ENCODE measurements around the gene RBM8A. TPM values are rescaled to one million over a fixed set of nuclear protein-coding genes. Genes with fewer than 3 reads are reported as not detected.

RBM8A gene
- total and polyA plus RNA-seq, 4 donors = 48.8 to 66.2 (median 57.5) TPM

DNA sequence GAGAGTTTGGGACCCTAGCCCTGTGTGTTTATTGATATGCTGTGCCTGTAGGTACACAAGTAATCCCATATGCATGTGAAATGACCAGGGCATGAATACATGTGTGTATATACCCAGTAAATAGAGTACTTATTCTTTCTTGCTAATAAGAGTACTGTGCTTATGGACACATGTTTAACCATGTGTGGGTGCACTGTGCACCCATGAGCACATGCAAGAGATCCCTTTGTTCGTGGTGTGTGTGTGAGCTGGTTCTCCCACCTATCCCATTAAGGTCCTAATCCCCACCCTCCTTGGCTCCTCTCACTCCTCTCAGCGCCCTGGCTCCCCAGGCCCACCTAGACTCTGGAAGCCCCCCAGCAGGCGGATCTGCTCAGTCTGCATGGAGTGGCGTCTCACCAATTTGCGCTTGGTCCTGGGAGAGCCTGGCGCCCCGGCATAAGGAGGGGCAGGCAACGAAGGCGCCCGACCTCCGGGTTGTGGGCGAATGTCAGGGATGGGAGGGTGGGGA, 32.7 kb upstream of the RBM8A start:
- no peaks in the 10 kb centered on the region for H3K9me3 ChIP-seq (ENCODE audit: control insufficient read depth in 4 of 4, low read length in 3 of 4)
- no peaks in the 10 kb centered on the region for H3K36me3 ChIP-seq (ENCODE audit: control insufficient read depth in 4 of 4, insufficient read depth in 3 of 4, low read depth in 1 of 4, low read length in 3 of 4)
- DNase-seq (ENCODE audit: low spot score) = no peak
- 11% methylated on average over 12 of the region's 12 CpGs for WGBS
- no peaks in the 10 kb centered on the region for H3K27me3 ChIP-seq (ENCODE audit: control insufficient read depth in 4 of 4, insufficient read depth in 4 of 4, low read length in 3 of 4)
- peak overlapping the region; percentile 56 to 71 (median 62) for H3K4me3 ChIP-seq (ENCODE audit: low read depth in 1 of 3, low read length in 3 of 3)
- H3K4me1 ChIP-seq (ENCODE audit: control insufficient read depth in 4 of 4, insufficient read depth in 4 of 4, low read length in 3 of 4) = peaks cover 13 to 76% (median 54%) of the 10 kb centered on the region in 4 donors
- TF ChIP-seq JUND (IDR thresholded peaks at IDR 0.05) (no peak), RXRA (IDR thresholded peaks at IDR 0.05) (no peak)
- TF ChIP-seq, protein P1, sequence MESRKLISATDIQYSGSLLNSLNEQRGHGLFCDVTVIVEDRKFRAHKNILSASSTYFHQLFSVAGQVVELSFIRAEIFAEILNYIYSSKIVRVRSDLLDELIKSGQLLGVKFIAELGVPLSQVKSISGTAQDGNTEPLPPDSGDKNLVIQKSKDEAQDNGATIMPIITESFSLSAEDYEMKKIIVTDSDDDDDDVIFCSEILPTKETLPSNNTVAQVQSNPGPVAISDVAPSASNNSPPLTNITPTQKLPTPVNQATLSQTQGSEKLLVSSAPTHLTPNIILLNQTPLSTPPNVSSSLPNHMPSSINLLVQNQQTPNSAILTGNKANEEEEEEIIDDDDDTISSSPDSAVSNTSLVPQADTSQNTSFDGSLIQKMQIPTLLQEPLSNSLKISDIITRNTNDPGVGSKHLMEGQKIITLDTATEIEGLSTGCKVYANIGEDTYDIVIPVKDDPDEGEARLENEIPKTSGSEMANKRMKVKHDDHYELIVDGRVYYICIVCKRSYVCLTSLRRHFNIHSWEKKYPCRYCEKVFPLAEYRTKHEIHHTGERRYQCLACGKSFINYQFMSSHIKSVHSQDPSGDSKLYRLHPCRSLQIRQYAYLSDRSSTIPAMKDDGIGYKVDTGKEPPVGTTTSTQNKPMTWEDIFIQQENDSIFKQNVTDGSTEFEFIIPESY (IDR thresholded peaks at IDR 0.05) = no peak
- TF ChIP-seq, protein P2, sequence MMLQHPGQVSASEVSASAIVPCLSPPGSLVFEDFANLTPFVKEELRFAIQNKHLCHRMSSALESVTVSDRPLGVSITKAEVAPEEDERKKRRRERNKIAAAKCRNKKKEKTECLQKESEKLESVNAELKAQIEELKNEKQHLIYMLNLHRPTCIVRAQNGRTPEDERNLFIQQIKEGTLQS (IDR thresholded peaks at IDR 0.05) = no peak
- TF ChIP-seq, protein P3, sequence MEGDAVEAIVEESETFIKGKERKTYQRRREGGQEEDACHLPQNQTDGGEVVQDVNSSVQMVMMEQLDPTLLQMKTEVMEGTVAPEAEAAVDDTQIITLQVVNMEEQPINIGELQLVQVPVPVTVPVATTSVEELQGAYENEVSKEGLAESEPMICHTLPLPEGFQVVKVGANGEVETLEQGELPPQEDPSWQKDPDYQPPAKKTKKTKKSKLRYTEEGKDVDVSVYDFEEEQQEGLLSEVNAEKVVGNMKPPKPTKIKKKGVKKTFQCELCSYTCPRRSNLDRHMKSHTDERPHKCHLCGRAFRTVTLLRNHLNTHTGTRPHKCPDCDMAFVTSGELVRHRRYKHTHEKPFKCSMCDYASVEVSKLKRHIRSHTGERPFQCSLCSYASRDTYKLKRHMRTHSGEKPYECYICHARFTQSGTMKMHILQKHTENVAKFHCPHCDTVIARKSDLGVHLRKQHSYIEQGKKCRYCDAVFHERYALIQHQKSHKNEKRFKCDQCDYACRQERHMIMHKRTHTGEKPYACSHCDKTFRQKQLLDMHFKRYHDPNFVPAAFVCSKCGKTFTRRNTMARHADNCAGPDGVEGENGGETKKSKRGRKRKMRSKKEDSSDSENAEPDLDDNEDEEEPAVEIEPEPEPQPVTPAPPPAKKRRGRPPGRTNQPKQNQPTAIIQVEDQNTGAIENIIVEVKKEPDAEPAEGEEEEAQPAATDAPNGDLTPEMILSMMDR (IDR thresholded peaks at IDR 0.05; ENCODE audit: low read depth, low read length, missing input control) = no peak
- TF ChIP-seq, protein P4, sequence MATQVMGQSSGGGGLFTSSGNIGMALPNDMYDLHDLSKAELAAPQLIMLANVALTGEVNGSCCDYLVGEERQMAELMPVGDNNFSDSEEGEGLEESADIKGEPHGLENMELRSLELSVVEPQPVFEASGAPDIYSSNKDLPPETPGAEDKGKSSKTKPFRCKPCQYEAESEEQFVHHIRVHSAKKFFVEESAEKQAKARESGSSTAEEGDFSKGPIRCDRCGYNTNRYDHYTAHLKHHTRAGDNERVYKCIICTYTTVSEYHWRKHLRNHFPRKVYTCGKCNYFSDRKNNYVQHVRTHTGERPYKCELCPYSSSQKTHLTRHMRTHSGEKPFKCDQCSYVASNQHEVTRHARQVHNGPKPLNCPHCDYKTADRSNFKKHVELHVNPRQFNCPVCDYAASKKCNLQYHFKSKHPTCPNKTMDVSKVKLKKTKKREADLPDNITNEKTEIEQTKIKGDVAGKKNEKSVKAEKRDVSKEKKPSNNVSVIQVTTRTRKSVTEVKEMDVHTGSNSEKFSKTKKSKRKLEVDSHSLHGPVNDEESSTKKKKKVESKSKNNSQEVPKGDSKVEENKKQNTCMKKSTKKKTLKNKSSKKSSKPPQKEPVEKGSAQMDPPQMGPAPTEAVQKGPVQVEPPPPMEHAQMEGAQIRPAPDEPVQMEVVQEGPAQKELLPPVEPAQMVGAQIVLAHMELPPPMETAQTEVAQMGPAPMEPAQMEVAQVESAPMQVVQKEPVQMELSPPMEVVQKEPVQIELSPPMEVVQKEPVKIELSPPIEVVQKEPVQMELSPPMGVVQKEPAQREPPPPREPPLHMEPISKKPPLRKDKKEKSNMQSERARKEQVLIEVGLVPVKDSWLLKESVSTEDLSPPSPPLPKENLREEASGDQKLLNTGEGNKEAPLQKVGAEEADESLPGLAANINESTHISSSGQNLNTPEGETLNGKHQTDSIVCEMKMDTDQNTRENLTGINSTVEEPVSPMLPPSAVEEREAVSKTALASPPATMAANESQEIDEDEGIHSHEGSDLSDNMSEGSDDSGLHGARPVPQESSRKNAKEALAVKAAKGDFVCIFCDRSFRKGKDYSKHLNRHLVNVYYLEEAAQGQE (IDR thresholded peaks at IDR 0.05) = no peak
- peak overlapping the region; percentile 39 to 86 for H3K27ac ChIP-seq (ENCODE audit: low read depth in 1 of 2, low read length in 2 of 2)
- no peak overlapping the region for H3K9ac ChIP-seq (ENCODE audit: low read depth in 1 of 2, low read length in 2 of 2)

GRCh38 chr1:145959333-145959732, 32.0 kb upstream of the RBM8A start:
- H3K9me3 ChIP-seq (ENCODE audit: control insufficient read depth in 4 of 4, low read length in 3 of 4) = no peaks in the 10 kb centered on the region
- H3K27ac ChIP-seq (ENCODE audit: low read depth in 1 of 2, low read length in 2 of 2) = no peak overlapping the region
- no peaks in the 10 kb centered on the region for H3K36me3 ChIP-seq (ENCODE audit: control insufficient read depth in 4 of 4, insufficient read depth in 3 of 4, low read depth in 1 of 4, low read length in 3 of 4)
- H3K4me3 ChIP-seq (ENCODE audit: low read depth in 1 of 3, low read length in 3 of 3) = no peak overlapping the region
- H3K9ac ChIP-seq (ENCODE audit: low read depth in 1 of 2, low read length in 2 of 2) = no peak overlapping the region
- H3K4me1 ChIP-seq (ENCODE audit: control insufficient read depth in 4 of 4, insufficient read depth in 4 of 4, low read length in 3 of 4) = peaks cover 13 to 79% (median 59%) of the 10 kb centered on the region in 4 donors
- H3K27me3 ChIP-seq (ENCODE audit: control insufficient read depth in 4 of 4, insufficient read depth in 4 of 4, low read length in 3 of 4) = no peaks in the 10 kb centered on the region
- no peak for DNase-seq (ENCODE audit: low spot score)
- TF ChIP-seq NR2F2 (IDR thresholded peaks at IDR 0.05) (no peak), JUND (IDR thresholded peaks at IDR 0.05) (no peak), FOXA2 (IDR thresholded peaks at IDR 0.05) (no peak), YY1 (IDR thresholded peaks at IDR 0.05) (no peak), EGR1 (IDR thresholded peaks at IDR 0.05; ENCODE audit: low read depth in 2 of 2) (no peak), TAF1 (conservative IDR thresholded peaks at IDR 0.05) (no peak), FOXA1 (IDR thresholded peaks at IDR 0.05) (no peak), RXRA (IDR thresholded peaks at IDR 0.05) (no peak), MAX (IDR thresholded peaks at IDR 0.05) (no peak), HNF4G (IDR thresholded peaks at IDR 0.05) (no peak), HNF4A (conservative IDR thresholded peaks at IDR 0.05) (no peak), SP1 (IDR thresholded peaks at IDR 0.05) (no peak), RAD21 (IDR thresholded peaks at IDR 0.05) (no peak)
- TF ChIP-seq, protein P2 (IDR thresholded peaks at IDR 0.05) = no peak
- TF ChIP-seq, protein P1 (IDR thresholded peaks at IDR 0.05) = no peak
- TF ChIP-seq, protein P4 (IDR thresholded peaks at IDR 0.05) = no peak
